Testis (tissue), 2 donors: ENCODE results near the gene SUSD3.

Experiments used
- CTCF ChIP-seq, 3 experiments: fragments of 450-650 bp in 2 of 3; fragments of 200-600 bp in 1 of 3; sonication (generic) in 1 of 3; IDR thresholded peaks; one replicate each; pipeline ENCODE4 v1.5.1; 2016 to 2019; ENCODE audit warnings: antibody characterized with exemption in 3 of 3, mild to moderate bottlenecking in 2 of 3, moderate library complexity in 1 of 3
- POLR2A ChIP-seq: fragments of 450-650 bp; IDR thresholded peaks from one replicate; pipeline ENCODE4 v1.6.1; 2017; ENCODE audit warnings: antibody characterized with exemption, mild to moderate bottlenecking, moderate library complexity

- no peak for TF ChIP-seq CTCF (IDR thresholded peaks at IDR 0.05)
- no peak for TF ChIP-seq POLR2A
Observed at GRCh38 chr9:93091453-93092081, 33.1 kb downstream of the SUSD3 start.
